GM20000 (cell line): ENCODE results near the gene PGM2L1.
A peak's percentile ranks its signal among the peaks of the same experiment; 100 is the strongest.

Experiments
- DNase-seq: peaks from one replicate; pipeline ENCODE4 v3.0.0; 2012; ENCODE audit warnings: low spot score
- CTCF ChIP-seq: IDR thresholded peaks from 2 replicates; pipeline ENCODE4 v1.5.1; 2012; ENCODE audit warnings: mild to moderate bottlenecking, control low read depth; ENCODE audit errors: extremely low read depth, missing control alignments

The PGM2L1 gene

DNA sequence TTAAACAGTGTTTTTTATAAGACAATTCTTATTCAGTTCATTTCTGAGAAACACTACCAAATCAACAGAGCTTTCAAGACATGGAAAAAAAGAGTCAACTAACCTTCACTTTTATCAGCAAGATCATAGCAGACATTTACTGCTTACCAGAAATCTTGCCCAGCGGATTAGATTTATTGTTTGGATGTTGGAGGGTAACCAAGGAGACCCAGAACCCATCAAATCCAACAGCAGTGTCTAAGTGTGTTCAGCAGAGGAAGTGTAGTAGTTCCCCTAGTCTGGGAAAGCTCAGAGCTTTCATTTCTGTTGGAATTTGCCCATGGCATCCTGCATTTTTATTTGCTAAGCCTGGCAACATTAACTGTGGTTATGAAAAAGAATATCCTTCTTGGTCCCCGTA lies 2.4 kb upstream of the PGM2L1 start:
- TF ChIP-seq CTCF, result no peak
- DNase-seq, result no peak

GRCh38 chr11:74397501-74398243 lies 561 bp downstream of the PGM2L1 start:
- peak; percentile 29 for DNase-seq
- TF ChIP-seq CTCF, result no peak

- no peak for TF ChIP-seq CTCF
- DNase-seq, result no peak
Observed at GRCh38 chr11:74392256-74392655, 6.0 kb downstream of the PGM2L1 start.

DNA sequence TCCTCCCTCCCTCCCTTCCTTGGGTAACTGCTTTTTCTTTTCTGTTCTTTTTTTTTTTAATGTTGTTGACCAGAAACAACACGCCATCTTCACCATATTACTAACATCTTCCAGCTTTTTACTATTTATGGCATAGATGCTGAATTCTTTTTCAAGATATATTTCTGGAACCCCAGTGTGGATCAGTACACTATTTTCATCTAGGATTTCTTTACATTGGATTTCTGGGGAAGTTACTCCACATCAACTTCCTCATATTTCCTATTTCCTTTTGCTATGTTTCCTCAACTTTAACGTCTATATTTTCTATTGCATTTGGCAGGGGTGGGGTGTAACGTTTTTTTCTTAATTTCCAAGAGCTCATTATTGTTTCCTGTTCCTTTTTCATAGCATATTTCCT lies 7.0 kb downstream of the PGM2L1 start:
- TF ChIP-seq CTCF, result no peak
- no peak for DNase-seq

DNA sequence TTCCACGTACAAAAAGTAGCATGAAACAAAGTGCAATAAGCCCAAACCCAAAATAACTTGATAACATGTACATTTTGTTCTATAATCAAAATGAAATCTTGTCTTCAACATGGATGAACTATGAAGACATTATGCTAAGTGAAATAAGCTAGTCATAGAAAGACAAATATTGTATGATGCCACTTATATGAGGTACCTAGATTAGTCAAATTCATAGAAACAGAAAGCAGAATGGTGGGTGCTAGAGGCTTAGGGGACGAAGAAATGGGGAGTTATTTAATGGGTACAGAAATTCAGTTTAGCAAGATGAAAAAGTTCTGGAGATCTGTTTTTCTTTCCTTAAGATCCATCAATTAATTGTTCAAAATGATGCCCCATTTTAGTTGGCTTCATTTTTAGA lies 7.5 kb downstream of the PGM2L1 start:
- no peak for TF ChIP-seq CTCF
- DNase-seq, result no peak

GRCh38 chr11:74388678-74389327 lies 9.4 kb downstream of the PGM2L1 start:
- peak; percentile 49 for DNase-seq
- TF ChIP-seq CTCF, result peak; percentile 60

GRCh38 chr11:74384641-74385040 lies 13.6 kb downstream of the PGM2L1 start:
- TF ChIP-seq CTCF, result no peak
- DNase-seq, result no peak
